Ovary (tissue), 3 donors: ENCODE measurements around the gene RIMS1.

ENCODE experiments used
- EP300 ChIP-seq: sonication (generic); formaldehyde crosslinking; IDR thresholded peaks from one replicate; pipeline ENCODE4 v1.6.1; 2017; ENCODE audit warnings: antibody characterized with exemption
- TF ChIP-seq, protein P1 (sequence below), 3 donors: fragments of 450-650 bp in 2 of 3; fragments of 200-600 bp in 1 of 3; IDR thresholded peaks; one replicate each; pipeline versions ENCODE4 v1.5.1 to v1.8.0; 2016 to 2022; ENCODE audit warnings: antibody characterized with exemption in 3 of 3, mild to moderate bottlenecking in 1 of 3
- donor health status: DM: no; HTN: no; CAD: no.

DNA sequence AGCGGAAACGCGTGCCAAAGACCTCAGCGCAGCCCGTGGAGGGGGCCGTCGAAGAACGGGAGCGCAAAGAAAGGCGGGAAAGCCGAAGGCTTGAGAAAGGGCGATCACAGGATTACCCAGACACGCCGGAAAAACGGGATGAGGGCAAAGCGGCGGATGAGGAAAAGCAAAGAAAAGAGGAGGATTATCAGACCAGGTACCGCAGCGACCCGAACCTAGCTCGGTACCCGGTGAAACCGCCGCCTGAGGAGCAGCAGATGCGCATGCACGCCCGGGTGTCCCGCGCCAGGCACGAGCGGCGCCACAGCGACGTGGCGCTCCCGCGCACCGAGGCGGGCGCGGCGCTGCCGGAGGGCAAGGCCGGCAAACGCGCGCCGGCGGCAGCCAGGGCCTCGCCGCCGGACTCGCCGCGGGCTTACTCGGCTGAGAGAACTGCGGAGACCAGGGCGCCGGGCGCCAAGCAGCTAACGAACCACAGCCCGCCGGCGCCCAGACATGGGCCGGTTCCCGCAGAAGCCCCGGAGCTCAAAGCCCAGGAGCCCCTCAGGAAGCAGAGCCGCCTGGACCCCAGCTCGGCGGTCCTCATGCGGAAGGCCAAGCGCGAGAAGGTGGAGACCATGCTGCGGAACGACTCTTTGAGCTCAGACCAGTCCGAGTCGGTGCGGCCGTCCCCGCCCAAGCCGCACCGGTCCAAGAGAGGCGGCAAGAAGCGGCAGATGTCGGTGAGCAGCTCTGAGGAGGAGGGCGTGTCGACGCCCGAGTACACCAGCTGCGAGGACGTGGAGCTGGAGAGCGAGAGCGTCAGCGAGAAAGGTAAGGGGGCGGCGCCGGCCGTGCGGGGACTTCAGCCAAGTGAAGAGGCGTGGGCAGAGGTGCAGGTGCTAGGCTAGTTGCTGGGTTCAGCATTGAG lies 296.2 kb downstream of the RIMS1 start:
- TF ChIP-seq, protein P1, sequence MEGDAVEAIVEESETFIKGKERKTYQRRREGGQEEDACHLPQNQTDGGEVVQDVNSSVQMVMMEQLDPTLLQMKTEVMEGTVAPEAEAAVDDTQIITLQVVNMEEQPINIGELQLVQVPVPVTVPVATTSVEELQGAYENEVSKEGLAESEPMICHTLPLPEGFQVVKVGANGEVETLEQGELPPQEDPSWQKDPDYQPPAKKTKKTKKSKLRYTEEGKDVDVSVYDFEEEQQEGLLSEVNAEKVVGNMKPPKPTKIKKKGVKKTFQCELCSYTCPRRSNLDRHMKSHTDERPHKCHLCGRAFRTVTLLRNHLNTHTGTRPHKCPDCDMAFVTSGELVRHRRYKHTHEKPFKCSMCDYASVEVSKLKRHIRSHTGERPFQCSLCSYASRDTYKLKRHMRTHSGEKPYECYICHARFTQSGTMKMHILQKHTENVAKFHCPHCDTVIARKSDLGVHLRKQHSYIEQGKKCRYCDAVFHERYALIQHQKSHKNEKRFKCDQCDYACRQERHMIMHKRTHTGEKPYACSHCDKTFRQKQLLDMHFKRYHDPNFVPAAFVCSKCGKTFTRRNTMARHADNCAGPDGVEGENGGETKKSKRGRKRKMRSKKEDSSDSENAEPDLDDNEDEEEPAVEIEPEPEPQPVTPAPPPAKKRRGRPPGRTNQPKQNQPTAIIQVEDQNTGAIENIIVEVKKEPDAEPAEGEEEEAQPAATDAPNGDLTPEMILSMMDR (IDR thresholded peaks at IDR 0.05) = no peak
- TF ChIP-seq EP300 = no peak
